Measurements from ENCODE around the gene SDHC.

- no peak for TF ChIP-seq BACH2 (CRISPR knock-in tag; IDR thresholded peaks at IDR 0.05; ENCODE audit: borderline replicate concordance)
- no peak for TF ChIP-seq CREB5 (CRISPR knock-in tag; IDR thresholded peaks at IDR 0.05; ENCODE audit: low read depth)
- no peak for TF ChIP-seq RARB (CRISPR knock-in tag; IDR thresholded peaks at IDR 0.05)
- TF ChIP-seq ISL1 (CRISPR knock-in tag; IDR thresholded peaks at IDR 0.05): no peak
- no peak for TF ChIP-seq ZFP30 (CRISPR knock-in tag; IDR thresholded peaks at IDR 0.05)
- TF ChIP-seq PATZ1 (CRISPR knock-in tag; IDR thresholded peaks at IDR 0.05; ENCODE audit: borderline replicate concordance): no peak
These were observed 9.0 kb upstream of the SDHC start for GRCh38 chr1:161304927-161305866.

All from SK-N-SH treated with all-trans-retinoic acid at 6 μM for 48 hours (cell line).